ENCODE results near the gene ABHD3. TPM values are rescaled to one million over a fixed set of nuclear protein-coding genes. Genes with fewer than 3 reads are reported as not detected.
"Not testable (repeated sequence)": the region's sequence is repeated elsewhere in the genome, so short reads cannot be mapped to it uniquely, and the experiment has no call there.

The ABHD3 gene
- total and polyA plus RNA-seq, 2 donors (not counting 3 experiments of a cell fraction or from before 2014, with no cell fraction given) = 6.3 to 14.9 TPM

DNA sequence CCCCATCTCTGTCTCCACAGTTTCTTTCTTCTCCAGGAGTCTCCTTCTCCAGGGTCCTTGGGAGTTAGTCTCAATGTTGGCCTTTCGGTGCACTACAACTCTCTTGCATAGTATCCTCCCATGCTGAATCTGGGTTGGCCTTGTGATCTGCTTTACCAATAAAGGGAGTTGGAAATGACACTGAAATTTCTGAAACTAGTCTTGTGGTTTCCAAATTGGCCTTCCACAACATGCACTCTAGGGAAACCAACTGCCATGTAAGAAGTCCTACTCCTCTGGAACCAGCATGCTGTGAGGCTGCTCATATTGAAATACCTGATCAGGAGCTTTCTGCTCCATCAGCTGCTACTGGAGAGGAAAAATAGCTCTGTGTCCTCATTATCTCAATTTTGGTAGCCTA lies 9.9 kb upstream of the ABHD3 start:
- Histone ChIP-seq H4K20me1 (replicated peaks; ENCODE audit: control insufficient read depth, extremely low read depth, insufficient read depth, low read length) (no peaks in the 10 kb centered on the region), H3K36me3 (ENCODE audit: control insufficient read depth in 2 of 2, extremely low read depth in 1 of 2, insufficient read depth in 2 of 2, low read length in 2 of 2) (no peaks in the 10 kb centered on the region), H3K4me1 (ENCODE audit: control insufficient read depth, extremely low read depth, insufficient read depth, low read length) (no peaks in the 10 kb centered on the region), H3K4me3 (replicated peaks in 1 of 3; ENCODE audit: insufficient read depth in 1 of 3, low read depth in 1 of 3, low read length in 3 of 3) (no peak overlapping the region), H3K9me1 (replicated peaks; ENCODE audit: control insufficient read depth, extremely low read depth, insufficient read depth, low read length) (no peaks in the 10 kb centered on the region), H3K79me2 (ENCODE audit: control insufficient read depth, insufficient read depth, low read length) (no peaks in the 10 kb centered on the region), H3K9me3 (replicated peaks; ENCODE audit: control insufficient read depth, insufficient read depth, low read length) (no peaks in the 10 kb centered on the region), H2AFZ (ENCODE audit: low read depth, low read length) (no peak overlapping the region), H3K4me2 (ENCODE audit: insufficient read depth, low read length) (no peak overlapping the region), H3K27me3 (ENCODE audit: control insufficient read depth in 2 of 2, insufficient read depth in 2 of 2, low read length in 2 of 2) (peaks cover 0 to 3% of the 10 kb centered on the region in 2 experiments), H3K27ac (ENCODE audit: insufficient read depth, low read depth, low read length) (no peak overlapping the region), H3K9ac (replicated peaks; ENCODE audit: extremely low read depth, insufficient read depth, low read length) (no peak overlapping the region)
- no TSS peak for BruUV-seq (replicated peaks)
- ChIA-PET POLR2A (interaction anchor here (1.0 kb wide), 1 partner anchor 26 kb away, joined by 4 read pairs; no protein-coding TSS in a partner anchor), CTCF (interaction anchor here (1.3 to 1.5 kb wide), 3 partner anchors 24 to 106 kb away, joined by 3 to 4 read pairs (median 3); no protein-coding TSS in a partner anchor)
- FAIRE-seq (no peak), DNase-seq (ENCODE audit: low read depth, low spot score) (no peak)
- dilution Hi-C loops (cut with MboI; ENCODE audit: extremely low pct_ligation_motif_present, low sequenced_read_pairs) (no loop called here), intact Hi-C loops (cut with micrococcal nuclease) (no loop called here)
- TF ChIP-seq, protein P1, sequence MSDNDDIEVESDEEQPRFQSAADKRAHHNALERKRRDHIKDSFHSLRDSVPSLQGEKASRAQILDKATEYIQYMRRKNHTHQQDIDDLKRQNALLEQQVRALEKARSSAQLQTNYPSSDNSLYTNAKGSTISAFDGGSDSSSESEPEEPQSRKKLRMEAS (IDR thresholded peaks at IDR 0.05; ENCODE audit: insufficient read depth, insufficient read length) = no peak
- TF ChIP-seq POLR2AphosphoS5 (IDR thresholded peaks at IDR 0.05; ENCODE audit: insufficient read depth, low read depth, low read length) (no peak), POLR2A (IDR thresholded peaks at IDR 0.05; ENCODE audit: low read depth, low read length) (no peak), GATA2 (IDR thresholded peaks at IDR 0.05; ENCODE audit: insufficient read depth, insufficient read length, low read depth, low read length) (no peak), JUN (IDR thresholded peaks at IDR 0.05; ENCODE audit: borderline replicate concordance, insufficient read depth, insufficient read length, low read depth) (no peak), EZH2 (IDR thresholded peaks at IDR 0.05; ENCODE audit: borderline replicate concordance, low read depth, low read length, severe bottlenecking) (no peak), FOS (IDR thresholded peaks at IDR 0.05; ENCODE audit: borderline replicate concordance, insufficient read depth, low read length) (no peak), MYC (IDR thresholded peaks at IDR 0.05; ENCODE audit: low read depth, low read length) (no peak)
- TF ChIP-seq, protein P2, sequence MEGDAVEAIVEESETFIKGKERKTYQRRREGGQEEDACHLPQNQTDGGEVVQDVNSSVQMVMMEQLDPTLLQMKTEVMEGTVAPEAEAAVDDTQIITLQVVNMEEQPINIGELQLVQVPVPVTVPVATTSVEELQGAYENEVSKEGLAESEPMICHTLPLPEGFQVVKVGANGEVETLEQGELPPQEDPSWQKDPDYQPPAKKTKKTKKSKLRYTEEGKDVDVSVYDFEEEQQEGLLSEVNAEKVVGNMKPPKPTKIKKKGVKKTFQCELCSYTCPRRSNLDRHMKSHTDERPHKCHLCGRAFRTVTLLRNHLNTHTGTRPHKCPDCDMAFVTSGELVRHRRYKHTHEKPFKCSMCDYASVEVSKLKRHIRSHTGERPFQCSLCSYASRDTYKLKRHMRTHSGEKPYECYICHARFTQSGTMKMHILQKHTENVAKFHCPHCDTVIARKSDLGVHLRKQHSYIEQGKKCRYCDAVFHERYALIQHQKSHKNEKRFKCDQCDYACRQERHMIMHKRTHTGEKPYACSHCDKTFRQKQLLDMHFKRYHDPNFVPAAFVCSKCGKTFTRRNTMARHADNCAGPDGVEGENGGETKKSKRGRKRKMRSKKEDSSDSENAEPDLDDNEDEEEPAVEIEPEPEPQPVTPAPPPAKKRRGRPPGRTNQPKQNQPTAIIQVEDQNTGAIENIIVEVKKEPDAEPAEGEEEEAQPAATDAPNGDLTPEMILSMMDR (IDR thresholded peaks at IDR 0.05; ENCODE audit: extremely low read depth in 1 of 2, insufficient read depth in 1 of 2, low read depth in 1 of 2, low read length in 2 of 2) = no peak

- H3K4me2 ChIP-seq (ENCODE audit: insufficient read depth, low read length); POLR2A ChIA-PET; H3K9ac ChIP-seq (replicated peaks; ENCODE audit: extremely low read depth, insufficient read depth, low read length); H4K20me1 ChIP-seq (replicated peaks; ENCODE audit: control insufficient read depth, extremely low read depth, insufficient read depth, low read length); H3K79me2 ChIP-seq (ENCODE audit: control insufficient read depth, insufficient read depth, low read length); BruUV-seq (replicated peaks); intact Hi-C loops (cut with micrococcal nuclease); dilution Hi-C loops (cut with MboI; ENCODE audit: extremely low pct_ligation_motif_present, low sequenced_read_pairs); H3K4me3 ChIP-seq (replicated peaks in 1 of 3; ENCODE audit: insufficient read depth in 1 of 3, low read depth in 1 of 3, low read length in 3 of 3); H3K36me3 ChIP-seq (ENCODE audit: control insufficient read depth in 2 of 2, extremely low read depth in 1 of 2, insufficient read depth in 2 of 2, low read length in 2 of 2); H3K9me1 ChIP-seq (replicated peaks; ENCODE audit: control insufficient read depth, extremely low read depth, insufficient read depth, low read length); FAIRE-seq; DNase-seq (ENCODE audit: low read depth, low spot score); H3K9me3 ChIP-seq (replicated peaks; ENCODE audit: control insufficient read depth, insufficient read depth, low read length); H3K27ac ChIP-seq (ENCODE audit: insufficient read depth, low read depth, low read length); H3K27me3 ChIP-seq (ENCODE audit: control insufficient read depth in 2 of 2, insufficient read depth in 2 of 2, low read length in 2 of 2): not testable (repeated sequence)
- CTCF ChIA-PET = interaction anchor here (0.9 to 1.2 kb wide), 2 partner anchors 23 to 33 kb away, joined by 4 to 5 read pairs; partner anchors contain the start of gene MIB1
- Histone ChIP-seq H2AFZ (ENCODE audit: low read depth, low read length) (peak overlapping the region; percentile 27), H3K4me1 (ENCODE audit: control insufficient read depth, extremely low read depth, insufficient read depth, low read length) (peaks cover 19% of the 10 kb centered on the region)
Measured at GRCh38 chr18:21707130-21707529, 2.6 kb upstream of the ABHD3 start.

Data from endothelial cell of umbilical vein (primary cell).